Adrenal gland (tissue), 12 donors: ENCODE data around the gene DNAJC11. TPM values are rescaled to one million over a fixed set of nuclear protein-coding genes. Genes with fewer than 3 reads are reported as not detected.
"Not testable (repeated sequence)": the region's sequence is repeated elsewhere in the genome, so short reads cannot be mapped to it uniquely, and the experiment has no call there.

Experiments used
- DNase-seq, 7 donors: peaks; one replicate each; pipeline ENCODE4 v3.0.0-alpha.2; 2019 to 2020
- H3K27ac ChIP-seq, 5 donors: fragments of 200-600 bp; sonication (generic) in 4 of 5; 1 replicate in 3 of 5; 2 replicates in 2 of 5; pipeline versions ENCODE4 v1.5.1 to v1.8.0; 2016 to 2020; ENCODE audit warnings: mild to moderate bottlenecking in 1 of 5
- H3K27me3 ChIP-seq: fragments of 200-600 bp; 2 replicates; pipeline ENCODE4 v1.8.0; 2021
- H3K36me3 ChIP-seq, 2 donors: fragments of 200-600 bp; replicated peaks in 1 of 2; 1 replicate in 1 of 2; 2 replicates in 1 of 2; pipeline versions ENCODE4 v1.5.1 to v1.8.0; 2018 to 2022
- H3K4me1 ChIP-seq, 2 donors: fragments of 200-600 bp; replicated peaks in 1 of 2; 1 replicate in 1 of 2; 2 replicates in 1 of 2; pipeline versions ENCODE4 v1.5.1 to v1.8.0; 2018 to 2021
- H3K4me3 ChIP-seq, 4 donors: fragments of 200-600 bp; sonication (generic) in 3 of 4; one replicate each; pipeline ENCODE4 v1.5.1; 2016 to 2018
- H3K9me3 ChIP-seq, 3 donors: fragments of 200-600 bp; sonication (generic) in 1 of 3; replicated peaks in 1 of 3; 1 replicate in 2 of 3; 2 replicates in 1 of 3; pipeline versions ENCODE4 v1.5.1 to v1.8.0; 2016 to 2021
- CTCF ChIP-seq, 6 experiments: fragments of 450-650 bp in 4 of 6; fragments of 200-600 bp in 2 of 6; sonication (generic) in 1 of 6; IDR thresholded peaks; 1 replicate in 5 of 6; 2 replicates in 1 of 6; pipeline versions ENCODE4 v1.5.1 to v1.8.0; 2016 to 2021; ENCODE audit warnings: antibody characterized with exemption in 6 of 6, mild to moderate bottlenecking in 2 of 6, moderate library complexity in 1 of 6
- POLR2A ChIP-seq, 2 donors: fragments of 450-650 bp; IDR thresholded peaks; one replicate each; pipeline ENCODE4 v1.6.1; 2017; ENCODE audit warnings: antibody characterized with exemption in 2 of 2, mild to moderate bottlenecking in 2 of 2, moderate library complexity in 1 of 2
- WGBS, 4 donors: extraction: QIAGEN DNeasy Blood & Tissue Kit in 2 of 4; methylation state at CpG; one replicate each; pipeline versions ENCODE4 v1.1.5 to v1.1.7; 2013 to 2017; 5-methylcytosine and 5-hydroxymethylcytosine counted together
- intact Hi-C, 2 donors: fragments of 100-400 bp; cut with DNase I; formaldehyde crosslinking; loops; one replicate each; pipeline versions ENCODE4 v1.14.1 to v1.15.0; 2022 to 2023
- polyA plus RNA-seq, 3 donors: library from polyadenylated mRNA; stranded (reverse); fragments of 200-250 nt in 2 of 3; fragments of 350-450 nt in 1 of 3; fragmentation: Illumina TruSeq in 1 of 3; extraction: RNeasy Lipid Tissue Mini Kit (QIAGEN cat#74804) in 1 of 3; gene quantifications; one replicate each; pipeline ENCODE4 v1.2.3, GENCODE V29; 2013 to 2014
- total RNA-seq, 9 donors: library from RNA; depleted of rRNA in 4 of 9; stranded (reverse); fragments of >200 nt in 4 of 9; fragments of 120-200 nt in 1 of 9; fragmentation: NEBNext Ultra II Directional in 1 of 9; extraction: Animal tissue kit (Norgen Biotek cat#: 25700) in 1 of 9; gene quantifications; one replicate each; pipeline versions ENCODE4 v1.1.0 to v1.2.4, GENCODE V29; 2013 to 2023
- donor health status: healthy with polysubstance abuse.
- donor health status: Bipolar disorder and iron deficiency.
- donor health status: DM: yes; HTN: yes; CAD: no.
- donor health status: DM: no; HTN: no; CAD: no.
- donor health status: DM: no; HTN: no; CAD: no.
- donor health status: DM: yes; HTN: yes; CAD: no.

DNAJC11 gene
- total and polyA plus RNA-seq, 12 donors: 29.2 to 125 (median 61.9) TPM

GRCh38 chr1:6601923-6602668 lies 99.5 kb downstream of the DNAJC11 start:
- Histone ChIP-seq H3K9me3 (no peaks in the 10 kb centered on the region), H3K36me3 (peaks cover 0 to 25% of the 10 kb centered on the region in 2 donors), H3K4me3 (peak overlapping the region; percentile 14 to 71 (median 44)), H3K4me1 (peaks cover 38 to 52% of the 10 kb centered on the region in 2 donors), H3K27me3 (no peaks in the 10 kb centered on the region), H3K27ac (peak overlapping the region; percentile 55 to 99 (median 98))
- intact Hi-C loops: no loop called here
- TF ChIP-seq POLR2A (IDR thresholded peaks at IDR 0.05): no peak
- TF ChIP-seq CTCF (IDR thresholded peaks at IDR 0.05): peak in 1 of 6 experiments; percentile 4
- 0% methylated on average over 36 to 103 of the region's 103 CpGs; no CpG with 5 or more reads in 1 of the 4 donors for WGBS, 4 donors
- peak; percentile 64 to 80 (median 71) for DNase-seq

- DNase-seq: peak; percentile 90 to 97 (median 96)
These were observed 100.3 kb downstream of the DNAJC11 start for GRCh38 chr1:6601049-6601922.

GRCh38 chr1:6600410-6601048 lies 101.1 kb downstream of the DNAJC11 start:
- peak overlapping the region; percentile 55 to 99 (median 98) for H3K27ac ChIP-seq
- H3K36me3 ChIP-seq: peaks cover 0 to 40% of the 10 kb centered on the region in 2 donors
- TF ChIP-seq CTCF (IDR thresholded peaks at IDR 0.05): no peak
- TF ChIP-seq POLR2A (IDR thresholded peaks at IDR 0.05): peak in 1 of 2 donors; percentile 21
- H3K4me1 ChIP-seq: peaks cover 43 to 59% of the 10 kb centered on the region in 2 donors
- DNase-seq: peak in 2 of 7 donors; percentile 35 to 59
- no peaks in the 10 kb centered on the region for H3K9me3 ChIP-seq
- WGBS, 4 donors: 14 to 20% (median 15%) methylated on average over 8 to 10 of the region's 10 CpGs
- peak overlapping the region in 3 of 4 donors; percentile 14 to 71 (median 58) for H3K4me3 ChIP-seq
- H3K27me3 ChIP-seq: no peaks in the 10 kb centered on the region
- intact Hi-C loops: no loop called here

More at GRCh38 chr1:6601049-6601922, 100.3 kb downstream of the DNAJC11 start:
- H3K36me3 ChIP-seq: peaks cover 0 to 33% of the 10 kb centered on the region in 2 donors
- no peaks in the 10 kb centered on the region for H3K9me3 ChIP-seq
- peak in 1 of 6 experiments; percentile 6 for TF ChIP-seq CTCF (IDR thresholded peaks at IDR 0.05)
- peak in 1 of 2 donors; percentile 95 for TF ChIP-seq POLR2A (IDR thresholded peaks at IDR 0.05)
- 0 to 1% (median 1%) methylated on average over 11 to 40 of the region's 40 CpGs for WGBS, 4 donors
- intact Hi-C loops: no loop called here
- H3K27ac ChIP-seq: peak overlapping the region; percentile 55 to 99 (median 98)
- no peaks in the 10 kb centered on the region for H3K27me3 ChIP-seq
- peaks cover 43 to 59% of the 10 kb centered on the region in 2 donors for H3K4me1 ChIP-seq
- peak overlapping the region; percentile 14 to 71 (median 44) for H3K4me3 ChIP-seq

- Histone ChIP-seq H3K4me3 (peak overlapping the region in 2 of 4 donors; percentile 58 to 71), H3K27ac (peak overlapping the region in 4 of 5 donors; percentile 98 to 99 (median 98)), H3K4me1 (peaks cover 43 to 58% of the 10 kb centered on the region in 2 donors), H3K36me3 (peaks cover 0 to 46% of the 10 kb centered on the region in 2 donors)
- H3K9me3 ChIP-seq, H3K27me3 ChIP-seq, DNase-seq, intact Hi-C loops: not testable (repeated sequence)
- 50 to 60% (median 56%) methylated on average over 8 of the region's 8 CpGs for whole genome bisulfite sequencing, 4 donors
These were observed 101.6 kb downstream of the DNAJC11 start for GRCh38 chr1:6599991-6600390.
